Measurements from ENCODE around the gene TMEM121. TPM values are rescaled to one million over a fixed set of nuclear protein-coding genes. Genes with fewer than 3 reads are reported as not detected.
A peak's percentile ranks its signal among the peaks of the same experiment; 100 is the strongest.

TMEM121 gene
- total and polyA plus RNA-seq, 4 experiments from 2014 or later: 5.4 to 9.5 (median 6.4) TPM

- Histone ChIP-seq H3K36me3 (ENCODE audit: insufficient read depth, low read length) (no peaks in the 10 kb centered on the region), H3K27me3 (ENCODE audit: insufficient read depth, low read length) (no peaks in the 10 kb centered on the region), H3K4me1 (ENCODE audit: insufficient read depth, low read length) (peaks cover 9% of the 10 kb centered on the region), H3K9me3 (ENCODE audit: control insufficient read depth in 1 of 2, low read length in 2 of 2) (no peaks in the 10 kb centered on the region), H3K4me3 (ENCODE audit: low read length in 2 of 2) (no peak overlapping the region), H3K27ac (ENCODE audit: low read depth, low read length) (no peak overlapping the region)
- Mint-ChIP-seq H3K36me3 (peaks cover 0 to 8% of the 10 kb centered on the region in 2 donors), H3K9me3 (peaks cover 0 to 5% (median 0%) of the 10 kb centered on the region in 8 donors), H3K4me3 (no peak overlapping the region), H3K4me1 (peaks cover 2 to 14% (median 5%) of the 10 kb centered on the region in 4 donors), H3K27me3 (no peaks in the 10 kb centered on the region), H3K27ac (peak overlapping the region in 1 of 7 donors; percentile 40)
- intact Hi-C loops (cut with micrococcal nuclease): no loop called here
- CTCF ChIA-PET (ENCODE audit: partially characterized antibody): no interaction called here
- no peak for DNase-seq
- POLR2A ChIA-PET (ENCODE audit: partially characterized antibody): no interaction called here
These were observed 31.0 kb upstream of the TMEM121 start for GRCh38 chr14:105495101-105495989.

- peaks cover 0 to 4% of the 10 kb centered on the region in 2 donors for H3K36me3 Mint-ChIP-seq
- H3K27me3 Mint-ChIP-seq: no peaks in the 10 kb centered on the region
- Histone ChIP-seq H3K36me3 (ENCODE audit: insufficient read depth, low read length) (no peaks in the 10 kb centered on the region), H3K27me3 (ENCODE audit: insufficient read depth, low read length) (no peaks in the 10 kb centered on the region), H3K4me3 (ENCODE audit: low read length in 2 of 2) (no peak overlapping the region), H3K9me3 (ENCODE audit: control insufficient read depth in 1 of 2, low read length in 2 of 2) (no peaks in the 10 kb centered on the region), H3K4me1 (ENCODE audit: insufficient read depth, low read length) (peaks cover 9% of the 10 kb centered on the region), H3K27ac (ENCODE audit: low read depth, low read length) (no peak overlapping the region)
- intact Hi-C loops (cut with micrococcal nuclease): no loop called here
- H3K4me1 Mint-ChIP-seq: peaks cover 2 to 7% (median 5%) of the 10 kb centered on the region in 4 donors
- H3K9me3 Mint-ChIP-seq: peaks cover 0 to 5% (median 0%) of the 10 kb centered on the region in 8 donors
- CTCF ChIA-PET (ENCODE audit: partially characterized antibody): no interaction called here
- POLR2A ChIA-PET (ENCODE audit: partially characterized antibody): no interaction called here
- H3K4me3 Mint-ChIP-seq: no peak overlapping the region
- no peak overlapping the region for H3K27ac Mint-ChIP-seq
- no peak for DNase-seq
These were observed 30.2 kb upstream of the TMEM121 start for GRCh38 chr14:105495990-105496830.

DNA sequence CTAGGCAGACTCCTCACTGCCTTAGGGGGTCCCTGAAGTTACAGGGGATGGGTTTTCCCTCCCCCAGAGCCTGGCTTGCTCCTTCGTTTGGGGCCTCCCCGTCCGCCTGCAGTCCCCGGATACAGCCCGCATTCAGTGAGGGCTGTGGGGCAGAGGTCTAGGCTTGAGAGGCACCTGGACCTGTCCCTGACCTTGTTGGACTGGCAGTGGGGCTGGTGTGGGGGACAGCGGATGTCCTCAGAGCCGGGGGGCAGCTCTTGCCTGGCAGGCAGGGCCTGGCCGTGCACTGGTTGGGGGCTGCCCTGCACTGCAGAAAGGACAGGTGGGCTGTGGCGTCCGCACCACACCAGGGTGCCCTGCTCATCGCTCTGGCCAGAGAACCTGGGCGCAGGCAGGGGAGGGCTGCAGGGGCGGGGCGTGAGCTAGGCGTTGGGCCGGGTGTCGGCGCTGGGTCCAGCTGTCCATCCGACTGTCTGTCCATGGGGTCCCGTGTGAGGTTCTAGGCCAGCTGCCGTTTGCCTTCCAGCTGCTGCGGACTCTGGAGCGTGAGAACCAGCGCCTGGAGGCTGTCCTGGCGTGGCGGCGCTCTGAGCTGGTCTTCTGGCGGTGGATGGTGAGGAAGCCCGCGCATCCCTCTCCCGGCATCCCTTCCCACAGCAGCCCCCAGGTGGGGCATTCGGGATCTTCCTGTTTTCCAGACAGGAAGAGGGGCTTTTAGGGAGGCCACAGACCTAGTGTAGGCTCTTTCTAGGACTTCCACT, 29.4 kb upstream of the TMEM121 start:
- H3K4me3 Mint-ChIP-seq: no peak overlapping the region
- Histone ChIP-seq H3K27me3 (ENCODE audit: insufficient read depth, low read length) (no peaks in the 10 kb centered on the region), H3K4me1 (ENCODE audit: insufficient read depth, low read length) (peaks cover 4% of the 10 kb centered on the region), H3K36me3 (ENCODE audit: insufficient read depth, low read length) (no peaks in the 10 kb centered on the region), H3K27ac (ENCODE audit: low read depth, low read length) (no peak overlapping the region), H3K9me3 (ENCODE audit: control insufficient read depth in 1 of 2, low read length in 2 of 2) (no peaks in the 10 kb centered on the region), H3K4me3 (ENCODE audit: low read length in 2 of 2) (no peak overlapping the region)
- DNase-seq: no peak
- ChIA-PET CTCF (ENCODE audit: partially characterized antibody) (no interaction called here), POLR2A (ENCODE audit: partially characterized antibody) (no interaction called here)
- peaks cover 0 to 2% (median under 1%) of the 10 kb centered on the region in 4 donors for H3K4me1 Mint-ChIP-seq
- peaks cover 0 to 5% (median 0%) of the 10 kb centered on the region in 8 donors for H3K9me3 Mint-ChIP-seq
- intact Hi-C loops (cut with micrococcal nuclease): no loop called here
- no peak overlapping the region for H3K27ac Mint-ChIP-seq
- no peaks in the 10 kb centered on the region for H3K27me3 Mint-ChIP-seq
- H3K36me3 Mint-ChIP-seq: peaks cover 0 to 4% of the 10 kb centered on the region in 2 donors

DNA sequence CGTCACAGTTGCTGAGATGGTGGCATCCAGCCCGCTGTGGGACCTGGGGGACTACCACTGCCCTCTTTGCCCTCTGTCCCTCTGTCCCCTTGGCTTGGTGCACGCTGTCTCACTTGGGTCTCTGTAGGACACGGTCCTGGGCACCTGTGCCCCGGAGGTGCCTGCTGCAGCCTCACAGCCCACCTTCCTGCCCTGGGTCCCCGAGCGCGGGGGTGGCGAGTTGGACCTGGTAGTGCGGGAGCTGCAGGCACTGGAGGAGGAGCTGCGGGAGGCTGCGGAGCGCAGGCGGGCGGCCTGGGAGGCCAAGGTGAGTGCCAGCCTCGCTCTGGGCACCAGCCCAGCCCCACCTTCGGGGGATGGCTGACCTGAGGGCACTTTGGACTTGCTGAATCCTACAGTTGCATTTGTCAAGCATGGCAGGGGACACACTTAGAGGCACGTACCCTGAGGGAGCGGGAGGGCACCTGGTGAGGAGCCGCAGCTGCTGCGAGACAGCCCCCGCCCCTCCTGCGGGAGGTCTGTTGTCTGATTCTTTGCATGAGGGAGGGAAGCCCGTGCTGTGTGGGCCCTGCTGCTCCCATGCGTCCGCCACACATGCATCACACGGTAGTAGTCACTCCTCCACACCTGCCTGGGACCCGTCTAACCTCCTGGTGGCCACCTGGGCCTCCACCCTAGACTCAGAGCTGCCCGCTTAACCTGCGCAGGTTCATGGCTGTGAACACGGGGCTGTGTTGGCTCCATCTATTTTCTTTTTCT, 28.5 kb upstream of the TMEM121 start:
- Mint-ChIP-seq H3K9me3 (peaks cover 0 to 5% (median 0%) of the 10 kb centered on the region in 8 donors), H3K36me3 (peaks cover 0 to 4% of the 10 kb centered on the region in 2 donors), H3K27ac (peak overlapping the region in 1 of 7 donors; percentile 12), H3K27me3 (no peaks in the 10 kb centered on the region), H3K4me1 (no peaks in the 10 kb centered on the region), H3K4me3 (no peak overlapping the region)
- intact Hi-C loops (cut with micrococcal nuclease): no loop called here
- no peaks in the 10 kb centered on the region for H3K27me3 ChIP-seq (ENCODE audit: insufficient read depth, low read length)
- no peak overlapping the region for H3K27ac ChIP-seq (ENCODE audit: low read depth, low read length)
- no peak for DNase-seq
- no peaks in the 10 kb centered on the region for H3K4me1 ChIP-seq (ENCODE audit: insufficient read depth, low read length)
- POLR2A ChIA-PET (ENCODE audit: partially characterized antibody): no interaction called here
- no peaks in the 10 kb centered on the region for H3K36me3 ChIP-seq (ENCODE audit: insufficient read depth, low read length)
- H3K9me3 ChIP-seq (ENCODE audit: control insufficient read depth in 1 of 2, low read length in 2 of 2): no peaks in the 10 kb centered on the region
- CTCF ChIA-PET (ENCODE audit: partially characterized antibody): no interaction called here
- H3K4me3 ChIP-seq (ENCODE audit: low read length in 2 of 2): no peak overlapping the region

DNA sequence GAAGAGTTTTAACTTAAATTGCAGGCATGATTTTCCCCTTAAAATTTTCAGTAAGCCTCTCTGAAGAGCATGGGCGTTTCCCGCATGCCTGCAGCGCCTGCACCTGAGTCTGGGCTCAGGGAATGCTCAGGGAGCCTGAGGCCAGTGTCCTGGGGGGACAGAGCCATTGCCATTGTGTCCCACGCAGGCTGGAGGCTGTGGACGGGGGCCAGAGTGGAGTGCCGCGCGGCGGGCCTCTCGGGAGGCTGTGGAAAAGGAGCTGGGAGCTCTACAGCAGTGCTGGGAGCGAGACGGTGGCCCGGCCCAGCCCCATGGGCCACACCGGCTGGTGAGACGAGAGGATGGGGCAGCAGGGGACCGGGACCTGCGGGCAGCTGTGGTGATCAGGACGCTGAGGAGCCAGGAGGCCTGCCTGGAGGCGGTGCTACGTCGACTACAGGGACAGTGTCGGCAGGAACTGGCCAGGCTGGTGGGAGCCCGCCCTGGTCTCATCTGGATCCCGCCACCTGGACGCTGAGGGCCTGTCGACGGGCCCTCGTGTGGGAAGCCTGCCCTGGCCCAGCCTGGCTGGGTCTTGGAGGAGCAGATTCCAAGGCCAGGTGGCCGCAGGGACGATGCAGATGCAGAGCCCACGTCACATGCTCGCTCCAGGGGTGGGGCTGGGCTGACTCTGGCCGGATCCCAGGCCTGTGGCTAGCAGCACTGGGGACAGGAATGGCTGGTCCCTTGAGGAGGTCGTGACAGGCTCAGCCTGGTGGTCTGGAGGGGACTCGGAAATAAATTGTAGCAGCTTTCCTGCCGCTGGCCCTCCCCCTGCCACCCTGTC, 27.7 kb upstream of the TMEM121 start:
- POLR2A ChIA-PET (ENCODE audit: partially characterized antibody): no interaction called here
- H3K9me3 Mint-ChIP-seq: peaks cover 0 to 5% (median 0%) of the 10 kb centered on the region in 8 donors
- H3K4me1 Mint-ChIP-seq: no peaks in the 10 kb centered on the region
- Histone ChIP-seq H3K4me1 (ENCODE audit: insufficient read depth, low read length) (no peaks in the 10 kb centered on the region), H3K36me3 (ENCODE audit: insufficient read depth, low read length) (no peaks in the 10 kb centered on the region), H3K27ac (ENCODE audit: low read depth, low read length) (no peak overlapping the region), H3K9me3 (ENCODE audit: control insufficient read depth in 1 of 2, low read length in 2 of 2) (no peaks in the 10 kb centered on the region), H3K4me3 (ENCODE audit: low read length in 2 of 2) (no peak overlapping the region), H3K27me3 (ENCODE audit: insufficient read depth, low read length) (no peaks in the 10 kb centered on the region)
- no peak overlapping the region for H3K27ac Mint-ChIP-seq
- intact Hi-C loops (cut with micrococcal nuclease): no loop called here
- no peaks in the 10 kb centered on the region for H3K36me3 Mint-ChIP-seq
- H3K27me3 Mint-ChIP-seq: no peaks in the 10 kb centered on the region
- CTCF ChIA-PET (ENCODE audit: partially characterized antibody): no interaction called here
- DNase-seq: no peak
- H3K4me3 Mint-ChIP-seq: peak overlapping the region in 1 of 8 donors; percentile 57

GRCh38 chr14:105499256-105500035, 26.9 kb upstream of the TMEM121 start:
- Histone ChIP-seq H3K4me3 (ENCODE audit: low read length in 2 of 2) (no peak overlapping the region), H3K4me1 (ENCODE audit: insufficient read depth, low read length) (no peaks in the 10 kb centered on the region), H3K9me3 (ENCODE audit: control insufficient read depth in 1 of 2, low read length in 2 of 2) (no peaks in the 10 kb centered on the region), H3K27ac (ENCODE audit: low read depth, low read length) (no peak overlapping the region), H3K27me3 (ENCODE audit: insufficient read depth, low read length) (no peaks in the 10 kb centered on the region), H3K36me3 (ENCODE audit: insufficient read depth, low read length) (no peaks in the 10 kb centered on the region)
- POLR2A ChIA-PET (ENCODE audit: partially characterized antibody): interaction anchor here (1.0 kb wide), 1 partner anchor 8 kb away, joined by 3 read pairs; the partner anchor contains the start of gene TEDC1
- intact Hi-C loops (cut with micrococcal nuclease): no loop called here
- Mint-ChIP-seq H3K36me3 (no peaks in the 10 kb centered on the region), H3K9me3 (peaks cover 0 to 5% (median 0%) of the 10 kb centered on the region in 8 donors), H3K27ac (no peak overlapping the region), H3K4me3 (no peak overlapping the region), H3K27me3 (no peaks in the 10 kb centered on the region), H3K4me1 (no peaks in the 10 kb centered on the region)
- DNase-seq: no peak
- CTCF ChIA-PET (ENCODE audit: partially characterized antibody): no interaction called here
